ENCODE results near the gene LTBR.

The LTBR gene

DNA sequence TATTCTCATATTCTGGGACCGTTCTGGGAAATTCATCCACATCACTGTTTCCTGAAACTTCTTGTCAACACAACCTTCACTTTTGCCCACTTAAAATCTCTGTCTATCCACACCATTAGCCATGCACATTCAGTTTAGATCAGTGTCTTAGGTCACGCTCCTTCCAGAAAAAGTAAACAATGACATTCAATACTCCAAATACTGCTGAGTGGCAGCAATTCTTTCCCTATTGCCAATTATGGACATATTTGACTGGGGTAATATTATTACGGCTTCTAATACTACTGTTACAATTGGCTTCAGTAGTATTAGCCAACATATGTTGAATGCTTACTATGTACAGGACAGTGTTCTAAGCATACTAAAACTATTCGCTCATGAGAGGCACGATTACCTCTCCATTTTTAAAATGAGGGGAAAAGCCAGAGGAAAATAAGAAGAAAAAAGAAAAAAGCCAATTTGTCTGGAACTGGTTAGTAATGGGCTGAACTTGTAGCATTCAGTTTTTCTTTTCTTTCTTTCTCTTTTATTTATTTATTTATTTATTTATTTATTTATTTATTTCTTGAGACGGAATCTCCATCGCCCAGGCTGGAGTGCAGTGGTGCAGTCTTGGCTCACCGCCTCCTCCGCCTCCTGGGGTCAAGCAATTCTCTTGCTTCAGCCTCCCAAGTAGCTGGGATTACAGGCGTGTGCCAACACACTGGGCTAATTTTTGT, 23.4 kb downstream of the LTBR start:
- TF ChIP-seq SIN3A (IDR thresholded peaks at IDR 0.05; ENCODE audit: borderline replicate concordance, insufficient read depth, low read length) (no peak), POLR2AphosphoS5 (IDR thresholded peaks at IDR 0.05; ENCODE audit: low read depth, low read length) (no peak), TAF1 (IDR thresholded peaks at IDR 0.05; ENCODE audit: borderline replicate concordance, insufficient read depth, low read length) (no peak), FOXP2 (optimal IDR thresholded peaks at IDR 0.05; ENCODE audit: borderline replicate concordance, extremely low read depth, extremely low read length, insufficient read depth) (no peak)
- TF ChIP-seq, protein P1, sequence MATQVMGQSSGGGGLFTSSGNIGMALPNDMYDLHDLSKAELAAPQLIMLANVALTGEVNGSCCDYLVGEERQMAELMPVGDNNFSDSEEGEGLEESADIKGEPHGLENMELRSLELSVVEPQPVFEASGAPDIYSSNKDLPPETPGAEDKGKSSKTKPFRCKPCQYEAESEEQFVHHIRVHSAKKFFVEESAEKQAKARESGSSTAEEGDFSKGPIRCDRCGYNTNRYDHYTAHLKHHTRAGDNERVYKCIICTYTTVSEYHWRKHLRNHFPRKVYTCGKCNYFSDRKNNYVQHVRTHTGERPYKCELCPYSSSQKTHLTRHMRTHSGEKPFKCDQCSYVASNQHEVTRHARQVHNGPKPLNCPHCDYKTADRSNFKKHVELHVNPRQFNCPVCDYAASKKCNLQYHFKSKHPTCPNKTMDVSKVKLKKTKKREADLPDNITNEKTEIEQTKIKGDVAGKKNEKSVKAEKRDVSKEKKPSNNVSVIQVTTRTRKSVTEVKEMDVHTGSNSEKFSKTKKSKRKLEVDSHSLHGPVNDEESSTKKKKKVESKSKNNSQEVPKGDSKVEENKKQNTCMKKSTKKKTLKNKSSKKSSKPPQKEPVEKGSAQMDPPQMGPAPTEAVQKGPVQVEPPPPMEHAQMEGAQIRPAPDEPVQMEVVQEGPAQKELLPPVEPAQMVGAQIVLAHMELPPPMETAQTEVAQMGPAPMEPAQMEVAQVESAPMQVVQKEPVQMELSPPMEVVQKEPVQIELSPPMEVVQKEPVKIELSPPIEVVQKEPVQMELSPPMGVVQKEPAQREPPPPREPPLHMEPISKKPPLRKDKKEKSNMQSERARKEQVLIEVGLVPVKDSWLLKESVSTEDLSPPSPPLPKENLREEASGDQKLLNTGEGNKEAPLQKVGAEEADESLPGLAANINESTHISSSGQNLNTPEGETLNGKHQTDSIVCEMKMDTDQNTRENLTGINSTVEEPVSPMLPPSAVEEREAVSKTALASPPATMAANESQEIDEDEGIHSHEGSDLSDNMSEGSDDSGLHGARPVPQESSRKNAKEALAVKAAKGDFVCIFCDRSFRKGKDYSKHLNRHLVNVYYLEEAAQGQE (IDR thresholded peaks at IDR 0.05; ENCODE audit: insufficient read depth in 1 of 2, low read depth in 2 of 2, low read length in 2 of 2): no peak

DNA sequence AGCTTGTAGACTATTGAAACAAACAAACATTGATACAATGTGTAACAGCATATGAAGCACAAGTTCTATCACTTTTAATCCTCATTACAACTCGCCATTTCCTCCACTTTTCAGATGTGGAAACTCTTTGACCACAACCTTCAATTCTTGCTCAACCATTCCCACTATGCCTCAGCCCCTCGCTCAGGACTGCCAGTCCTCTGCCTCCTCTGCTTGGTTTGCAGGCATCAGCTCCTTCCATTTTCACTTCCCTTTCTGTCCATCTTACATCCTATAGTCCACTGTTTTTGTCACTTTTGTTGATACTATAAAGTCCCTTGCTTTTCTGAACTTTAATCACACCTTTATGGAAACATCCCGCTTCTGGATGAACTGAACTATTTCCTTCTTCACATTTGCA, 32.6 kb downstream of the LTBR start:
- no peak for TF ChIP-seq FOXP2 (optimal IDR thresholded peaks at IDR 0.05; ENCODE audit: borderline replicate concordance, extremely low read depth, extremely low read length, insufficient read depth)
- TF ChIP-seq, protein P1 (IDR thresholded peaks at IDR 0.05; ENCODE audit: insufficient read depth in 1 of 2, low read depth in 2 of 2, low read length in 2 of 2): no peak
- no peak for TF ChIP-seq TAF1 (IDR thresholded peaks at IDR 0.05; ENCODE audit: borderline replicate concordance, insufficient read depth, low read length)
- TF ChIP-seq POLR2AphosphoS5 (IDR thresholded peaks at IDR 0.05; ENCODE audit: low read depth, low read length): no peak
- TF ChIP-seq SIN3A (IDR thresholded peaks at IDR 0.05; ENCODE audit: borderline replicate concordance, insufficient read depth, low read length): no peak

DNA sequence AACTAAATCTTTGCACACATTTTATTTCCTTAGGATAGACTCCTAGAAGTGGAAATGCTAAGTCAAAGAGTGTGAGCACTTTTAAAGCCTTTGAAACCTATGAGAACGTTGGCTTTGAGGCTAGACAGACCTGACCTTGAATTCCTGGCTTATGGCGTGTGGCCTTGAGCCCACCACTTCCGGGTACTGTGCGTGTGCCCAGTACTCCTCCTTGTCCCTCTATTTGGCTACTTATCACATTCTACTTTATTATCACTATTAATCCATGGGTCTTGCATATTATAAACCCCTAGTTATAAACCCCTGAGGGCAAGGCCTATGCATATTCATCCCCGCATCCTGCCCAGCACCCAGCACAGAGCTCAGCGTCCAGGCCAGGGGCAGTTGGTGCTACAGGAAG, 34.8 kb downstream of the LTBR start:
- TF ChIP-seq SIN3A (IDR thresholded peaks at IDR 0.05; ENCODE audit: borderline replicate concordance, insufficient read depth, low read length): no peak
- no peak for TF ChIP-seq TAF1 (IDR thresholded peaks at IDR 0.05; ENCODE audit: borderline replicate concordance, insufficient read depth, low read length)
- TF ChIP-seq FOXP2 (optimal IDR thresholded peaks at IDR 0.05; ENCODE audit: borderline replicate concordance, extremely low read depth, extremely low read length, insufficient read depth): no peak
- TF ChIP-seq, protein P1 (IDR thresholded peaks at IDR 0.05; ENCODE audit: insufficient read depth in 1 of 2, low read depth in 2 of 2, low read length in 2 of 2): no peak
- TF ChIP-seq POLR2AphosphoS5 (IDR thresholded peaks at IDR 0.05; ENCODE audit: low read depth, low read length): no peak

DNA sequence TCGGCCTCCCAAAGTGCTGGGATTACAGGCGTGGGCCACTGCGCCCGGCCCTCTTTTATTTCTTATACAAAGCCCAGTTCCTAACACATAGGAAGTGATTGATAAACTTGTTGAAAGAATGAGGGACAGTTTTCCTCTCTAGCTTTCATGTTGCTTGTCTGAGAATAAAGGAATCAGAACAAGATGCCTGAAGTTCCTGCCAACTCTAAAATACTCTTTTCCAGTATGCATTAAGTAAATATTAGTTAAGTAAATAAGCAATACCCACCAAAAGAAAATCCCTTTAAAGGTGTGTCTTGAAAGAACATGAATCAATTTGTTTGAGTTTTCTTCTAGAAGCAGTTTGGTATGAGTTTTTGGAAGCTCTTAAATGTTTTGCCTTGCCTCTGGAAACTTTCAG, 36.4 kb downstream of the LTBR start:
- TF ChIP-seq FOXP2 (optimal IDR thresholded peaks at IDR 0.05; ENCODE audit: borderline replicate concordance, extremely low read depth, extremely low read length, insufficient read depth): no peak
- TF ChIP-seq SIN3A (IDR thresholded peaks at IDR 0.05; ENCODE audit: borderline replicate concordance, insufficient read depth, low read length): no peak
- TF ChIP-seq, protein P1 (IDR thresholded peaks at IDR 0.05; ENCODE audit: insufficient read depth in 1 of 2, low read depth in 2 of 2, low read length in 2 of 2): no peak
- no peak for TF ChIP-seq TAF1 (IDR thresholded peaks at IDR 0.05; ENCODE audit: borderline replicate concordance, insufficient read depth, low read length)
- TF ChIP-seq POLR2AphosphoS5 (IDR thresholded peaks at IDR 0.05; ENCODE audit: low read depth, low read length): no peak

All from PFSK-1 (cell line).